Measurements from ENCODE around the gene SC5D. TPM values are rescaled to one million over a fixed set of nuclear protein-coding genes. Genes with fewer than 3 reads are reported as not detected.

The SC5D gene
- total RNA-seq, 1 experiment from 2014 or later, result 79.2 TPM

DNA sequence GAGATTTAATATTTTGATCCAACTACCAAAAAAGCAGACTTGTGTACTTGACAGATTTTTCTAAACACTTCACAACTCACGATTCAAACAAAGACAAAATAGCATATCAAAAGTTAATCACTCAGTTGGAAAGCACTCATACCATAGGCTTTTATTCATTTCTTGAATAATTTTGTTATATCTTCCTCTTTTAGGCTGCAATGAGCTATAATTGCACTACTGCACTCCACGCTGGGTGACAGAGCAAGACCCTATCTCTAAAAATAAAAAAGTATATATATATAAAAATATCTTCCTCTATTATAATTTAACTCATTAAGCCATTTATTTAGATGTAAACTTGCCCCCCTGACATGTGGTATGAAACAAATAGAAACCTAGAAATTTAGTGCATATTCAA, 19.9 kb downstream of the SC5D start (continued):
- TF ChIP-seq AFF4 (CRISPR knock-in tag; IDR thresholded peaks at IDR 0.05; ENCODE audit: borderline replicate concordance) (no peak), MAX (CRISPR knock-in tag; IDR thresholded peaks at IDR 0.05) (no peak), NFYB (CRISPR knock-in tag; conservative IDR thresholded peaks at IDR 0.05; ENCODE audit: low read depth) (no peak), ZNF423 (CRISPR knock-in tag; IDR thresholded peaks at IDR 0.05) (no peak), ZNF121 (CRISPR knock-in tag; IDR thresholded peaks at IDR 0.05) (no peak), ETV6 (CRISPR knock-in tag; IDR thresholded peaks at IDR 0.05) (no peak), ERG (CRISPR knock-in tag; IDR thresholded peaks at IDR 0.05) (no peak), NFATC4 (CRISPR knock-in tag; IDR thresholded peaks at IDR 0.05) (no peak)
- TF ChIP-seq, protein P1, sequence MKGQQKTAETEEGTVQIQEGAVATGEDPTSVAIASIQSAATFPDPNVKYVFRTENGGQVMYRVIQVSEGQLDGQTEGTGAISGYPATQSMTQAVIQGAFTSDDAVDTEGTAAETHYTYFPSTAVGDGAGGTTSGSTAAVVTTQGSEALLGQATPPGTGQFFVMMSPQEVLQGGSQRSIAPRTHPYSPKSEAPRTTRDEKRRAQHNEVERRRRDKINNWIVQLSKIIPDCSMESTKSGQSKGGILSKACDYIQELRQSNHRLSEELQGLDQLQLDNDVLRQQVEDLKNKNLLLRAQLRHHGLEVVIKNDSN (CRISPR knock-in tag; IDR thresholded peaks at IDR 0.05), result no peak
- TF ChIP-seq, protein P2, sequence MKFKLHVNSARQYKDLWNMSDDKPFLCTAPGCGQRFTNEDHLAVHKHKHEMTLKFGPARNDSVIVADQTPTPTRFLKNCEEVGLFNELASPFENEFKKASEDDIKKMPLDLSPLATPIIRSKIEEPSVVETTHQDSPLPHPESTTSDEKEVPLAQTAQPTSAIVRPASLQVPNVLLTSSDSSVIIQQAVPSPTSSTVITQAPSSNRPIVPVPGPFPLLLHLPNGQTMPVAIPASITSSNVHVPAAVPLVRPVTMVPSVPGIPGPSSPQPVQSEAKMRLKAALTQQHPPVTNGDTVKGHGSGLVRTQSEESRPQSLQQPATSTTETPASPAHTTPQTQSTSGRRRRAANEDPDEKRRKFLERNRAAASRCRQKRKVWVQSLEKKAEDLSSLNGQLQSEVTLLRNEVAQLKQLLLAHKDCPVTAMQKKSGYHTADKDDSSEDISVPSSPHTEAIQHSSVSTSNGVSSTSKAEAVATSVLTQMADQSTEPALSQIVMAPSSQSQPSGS (CRISPR knock-in tag; IDR thresholded peaks at IDR 0.05; ENCODE audit: borderline replicate concordance, low read depth), result no peak
- TF ChIP-seq, protein P3, sequence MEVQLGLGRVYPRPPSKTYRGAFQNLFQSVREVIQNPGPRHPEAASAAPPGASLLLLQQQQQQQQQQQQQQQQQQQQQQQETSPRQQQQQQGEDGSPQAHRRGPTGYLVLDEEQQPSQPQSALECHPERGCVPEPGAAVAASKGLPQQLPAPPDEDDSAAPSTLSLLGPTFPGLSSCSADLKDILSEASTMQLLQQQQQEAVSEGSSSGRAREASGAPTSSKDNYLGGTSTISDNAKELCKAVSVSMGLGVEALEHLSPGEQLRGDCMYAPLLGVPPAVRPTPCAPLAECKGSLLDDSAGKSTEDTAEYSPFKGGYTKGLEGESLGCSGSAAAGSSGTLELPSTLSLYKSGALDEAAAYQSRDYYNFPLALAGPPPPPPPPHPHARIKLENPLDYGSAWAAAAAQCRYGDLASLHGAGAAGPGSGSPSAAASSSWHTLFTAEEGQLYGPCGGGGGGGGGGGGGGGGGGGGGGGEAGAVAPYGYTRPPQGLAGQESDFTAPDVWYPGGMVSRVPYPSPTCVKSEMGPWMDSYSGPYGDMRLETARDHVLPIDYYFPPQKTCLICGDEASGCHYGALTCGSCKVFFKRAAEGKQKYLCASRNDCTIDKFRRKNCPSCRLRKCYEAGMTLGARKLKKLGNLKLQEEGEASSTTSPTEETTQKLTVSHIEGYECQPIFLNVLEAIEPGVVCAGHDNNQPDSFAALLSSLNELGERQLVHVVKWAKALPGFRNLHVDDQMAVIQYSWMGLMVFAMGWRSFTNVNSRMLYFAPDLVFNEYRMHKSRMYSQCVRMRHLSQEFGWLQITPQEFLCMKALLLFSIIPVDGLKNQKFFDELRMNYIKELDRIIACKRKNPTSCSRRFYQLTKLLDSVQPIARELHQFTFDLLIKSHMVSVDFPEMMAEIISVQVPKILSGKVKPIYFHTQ (CRISPR knock-in tag; IDR thresholded peaks at IDR 0.05), result no peak

GRCh38 chr11:121318848-121319834, 26.6 kb downstream of the SC5D start:
- H3K27ac Mint-ChIP-seq, result peak overlapping the region; percentile 15; the same call in 1 of the 2 replicates
- TF ChIP-seq ZNF232 (CRISPR knock-in tag; IDR thresholded peaks at IDR 0.05), result no peak
- no peak for TF ChIP-seq E2F4 (CRISPR knock-in tag; IDR thresholded peaks at IDR 0.05; ENCODE audit: borderline replicate concordance, low read depth)
- TF ChIP-seq, protein P2 (CRISPR knock-in tag; IDR thresholded peaks at IDR 0.05; ENCODE audit: borderline replicate concordance, low read depth), result no peak
- TF ChIP-seq CREB1 (CRISPR knock-in tag; IDR thresholded peaks at IDR 0.05), result no peak
- no peak for TF ChIP-seq IRF2 (CRISPR knock-in tag; IDR thresholded peaks at IDR 0.05; ENCODE audit: borderline replicate concordance, low read depth)
- no peak for TF ChIP-seq PRDM15 (CRISPR knock-in tag; IDR thresholded peaks at IDR 0.05)

More at GRCh38 chr11:121318848-121319834, 26.6 kb downstream of the SC5D start:
- H3K4me1 Mint-ChIP-seq, result peaks cover 24% of the 10 kb centered on the region
- CTCF ChIA-PET, result interaction anchor here (0.6 to 2.1 kb wide), 9 partner anchors 60 to 336 kb away, joined by 3 to 13 read pairs (median 3); no protein-coding TSS in a partner anchor
- ATAC-seq, result peak; percentile 60
- no peaks in the 10 kb centered on the region for H3K27me3 Mint-ChIP-seq (ENCODE audit: low read depth)
- no peak overlapping the region for H3K4me3 Mint-ChIP-seq
- DNase-seq (ENCODE audit: low spot score), result no peak
- H3K9me3 Mint-ChIP-seq, result no peaks in the 10 kb centered on the region
- no peaks in the 10 kb centered on the region for H3K36me3 Mint-ChIP-seq
- POLR2A ChIA-PET, result no interaction called here
